A549 (cell line): Measurements from ENCODE around the gene TPST1. TPM values are rescaled to one million over a fixed set of nuclear protein-coding genes. Genes with fewer than 3 reads are reported as not detected.

ENCODE experiments used
- ATAC-seq, 2 experiments: fragments of 200-7000 bp in 1 of 2; fragments of >200 bp in 1 of 2; cut with Nextera tagmentation in 1 of 2; cut with Tn5 transposase in 1 of 2; 3 replicates each; pipeline versions ENCODE4 v1.8.0 to v1.9.1; 2018 to 2020; ENCODE audit warnings: mild to moderate bottlenecking in 1 of 2, moderate library complexity in 1 of 2
- CTCF ChIA-PET: fragments of 300-600 bp; sonication (Branson Sonifier 250); formaldehyde crosslinking; extraction: SDS; loops from one replicate; lab custom pipeline; 2021; ENCODE audit warnings: antibody characterized with exemption, inconsistent platforms; lab: Yijun Ruan, JAX
- POLR2A ChIA-PET: fragments of 350-600 bp; formaldehyde crosslinking; extraction: SDS; loops from one replicate; lab custom pipeline; 2021; ENCODE audit warnings: antibody characterized with exemption, inconsistent platforms; lab: Yijun Ruan, JAX
- DNase-seq, 2 experiments: peaks; one replicate each; pipeline versions ENCODE4 v3.0.0 to v3.0.0-alpha.2; 2011 to 2016; ENCODE audit warnings: low read depth in 1 of 2, low spot score in 1 of 2
- FAIRE-seq: peaks from 2 replicates; lab custom pipeline; 2011; peaks lifted over from hg19 to GRCh38; lab: Jason Lieb, UNC
- H3K27ac ChIP-seq, 2 experiments: fragments of >200 bp; sonication (Bioruptor Twin); formaldehyde crosslinking; 3 replicates each; pipeline ENCODE4 v1.5.1; 2016 to 2017
- H3K4me1 ChIP-seq: fragments of >200 bp; sonication (Bioruptor Twin); formaldehyde crosslinking; 3 replicates; pipeline ENCODE4 v1.6.1; 2016
- H3K4me2 ChIP-seq: fragments of >200 bp; sonication (Bioruptor Twin); formaldehyde crosslinking; 3 replicates; pipeline ENCODE4 v1.6.1; 2016
- H3K4me3 ChIP-seq: fragments of >200 bp; sonication (Bioruptor Twin); formaldehyde crosslinking; 3 replicates; pipeline ENCODE4 v1.5.1; 2016
- H3K9me3 ChIP-seq: fragments of >200 bp; sonication (Bioruptor Twin); formaldehyde crosslinking; 3 replicates; pipeline ENCODE4 v1.6.1; 2016
- CTCF ChIP-seq: fragments of >200 bp; sonication (Bioruptor Twin); formaldehyde crosslinking; IDR thresholded peaks from 3 replicates; pipeline ENCODE4 v1.5.1; 2016
- EHF ChIP-seq: fragments of 250-450 bp; sonication (Bioruptor Pico); IDR thresholded peaks from 2 replicates; pipeline ENCODE4 v1.5.0; 2020; ENCODE audit warnings: mild to moderate bottlenecking
- ELK1 ChIP-seq: fragments of 150-350 bp; IDR thresholded peaks from 2 replicates; pipeline ENCODE4 v1.6.1; 2014; ENCODE audit warnings: low read depth, mild to moderate bottlenecking, low read length
- FOSL2 ChIP-seq, 2 experiments: fragments of 450-650 bp in 1 of 2; fragments of >200 bp in 1 of 2; sonication (Bioruptor Twin) in 1 of 2; formaldehyde crosslinking; IDR thresholded peaks; 2 replicates each; pipeline versions ENCODE4 v1.5.0 to v1.6.1; 2016 to 2020; ENCODE audit warnings: mild to moderate bottlenecking in 1 of 2, moderate library complexity in 1 of 2
- HEYL ChIP-seq: fragments of 250-450 bp; sonication (Bioruptor Pico); IDR thresholded peaks from 2 replicates; pipeline ENCODE4 v1.8.0; 2021; ENCODE audit warnings: mild to moderate bottlenecking, moderate library complexity
- HOXB5 ChIP-seq: fragments of 250-450 bp; sonication (Bioruptor Pico); IDR thresholded peaks from 2 replicates; pipeline ENCODE4 v1.5.0; 2020; ENCODE audit warnings: mild to moderate bottlenecking, moderate library complexity
- JUNB ChIP-seq: fragments of >200 bp; sonication (Bioruptor Twin); formaldehyde crosslinking; IDR thresholded peaks from 2 replicates; pipeline ENCODE4 v1.6.1; 2016
- MAZ ChIP-seq: fragments of 150-350 bp; IDR thresholded peaks from 2 replicates; pipeline ENCODE4 v1.6.1; 2014; ENCODE audit warnings: antibody characterized with exemption, low read depth, low read length, borderline replicate concordance
- PBX3 ChIP-seq: IDR thresholded peaks from 2 replicates; pipeline ENCODE4 v1.6.1; 2012
- POLR2AphosphoS2 ChIP-seq: conservative IDR thresholded peaks from 2 replicates; pipeline ENCODE4 v1.6.1; 2012; ENCODE audit warnings: low read length, improper control_type of control experiment, inconsistent platforms
- RARB ChIP-seq: fragments of 250-450 bp; sonication (Bioruptor Pico); IDR thresholded peaks from 2 replicates; pipeline ENCODE4 v1.8.0; 2021; ENCODE audit warnings: mild to moderate bottlenecking, moderate library complexity
- TP53 ChIP-seq: fragments of 250-450 bp; sonication (Bioruptor Pico); IDR thresholded peaks from 2 replicates; pipeline ENCODE4 v1.5.0; 2021; ENCODE audit warnings: mild to moderate bottlenecking, moderate library complexity
- USF2 ChIP-seq: fragments of 450-650 bp; IDR thresholded peaks from 2 replicates; pipeline ENCODE4 v1.6.1; 2014; ENCODE audit warnings: antibody characterized with exemption
- ZSCAN20 ChIP-seq: fragments of 250-450 bp; sonication (Bioruptor Pico); IDR thresholded peaks from 2 replicates; pipeline ENCODE4 v1.8.0; 2022; ENCODE audit warnings: mild to moderate bottlenecking, moderate library complexity
- WGBS: methylation state at CpG from one replicate; pipeline ENCODE4 v1.1.6; 2017; ENCODE audit errors: missing lambda C conversion rate; 5-methylcytosine and 5-hydroxymethylcytosine counted together
- polyA plus RNA-seq, 4 experiments: library from polyadenylated mRNA; depleted of rRNA in 3 of 4; stranded (reverse); fragments of >200 nt; fragmentation: RNase III in 1 of 4; extraction: RNeasy Plus Mini Kit Qiagen cat#74134 plus additional on column Dnase treatment in 1 of 4; gene quantifications; 2 replicates in 3 of 4; 3 replicates in 1 of 4; pipeline ENCODE4 v1.2.3, GENCODE V29; 2011 to 2017

The TPST1 gene
- polyA plus RNA-seq, 2 of the 4 experiments (the other 2 are of a cell fraction) = 14.6 to 20.4 TPM

- no peak for TF ChIP-seq CTCF
These were observed 92.4 kb downstream of the TPST1 start (continued) for GRCh38 chr7:66297579-66297978.

GRCh38 chr7:66301249-66301648 lies 96.1 kb downstream of the TPST1 start:
- DNase-seq (no peak), ATAC-seq (no peak), FAIRE-seq (no peak)
- POLR2A ChIA-PET = no interaction called here
- CTCF ChIA-PET = no interaction called here
- 54% methylated on average over 2 of the region's 2 CpGs for WGBS
- H3K9me3 ChIP-seq = peaks cover 24% of the 10 kb centered on the region
- H3K4me2 ChIP-seq = no peak overlapping the region
- H3K4me1 ChIP-seq = no peaks in the 10 kb centered on the region
- no peak overlapping the region for H3K4me3 ChIP-seq
- no peak for TF ChIP-seq POLR2AphosphoS2
- H3K27ac ChIP-seq = no peak overlapping the region

- Histone ChIP-seq H3K9me3 (peaks cover 23% of the 10 kb centered on the region), H3K4me1 (no peaks in the 10 kb centered on the region), H3K4me2 (no peak overlapping the region), H3K27ac (no peak overlapping the region), H3K4me3 (no peak overlapping the region)
- FAIRE-seq (no peak), DNase-seq (no peak), ATAC-seq (no peak)
- TF ChIP-seq HOXB5 (CRISPR knock-in tag) (no peak), ZSCAN20 (no peak), TP53 (no peak), RARB (CRISPR knock-in tag) (no peak), JUNB (no peak), PBX3 (no peak), USF2 (no peak)
- 74% methylated on average over 3 of the region's 3 CpGs for WGBS
- ChIA-PET POLR2A (no interaction called here), CTCF (interaction anchor here (1.4 kb wide), 1 partner anchor 15 kb away, joined by 5 read pairs; no protein-coding TSS in a partner anchor)
These were observed 96.6 kb downstream of the TPST1 start for GRCh38 chr7:66301737-66302136.

- no peak for ATAC-seq
- H3K4me1 ChIP-seq = peaks cover 9% of the 10 kb centered on the region
- ChIA-PET POLR2A (no interaction called here), CTCF (interaction anchor here (0.6 kb wide), 1 partner anchor 60 kb away, joined by 3 read pairs; no protein-coding TSS in a partner anchor)
- H3K27ac ChIP-seq = no peak overlapping the region
- no peak overlapping the region for H3K4me3 ChIP-seq
- peaks cover 10% of the 10 kb centered on the region; the same call in 1 of the 3 replicates for H3K9me3 ChIP-seq
- no peak for TF ChIP-seq MAZ
- TF ChIP-seq HEYL = no peak
- no peak for TF ChIP-seq EHF (CRISPR knock-in tag)
- TF ChIP-seq ELK1 = no peak
- no peak for TF ChIP-seq JUNB
- no peak for TF ChIP-seq FOSL2 (IDR thresholded peaks at IDR 0.05)
- no peak for TF ChIP-seq FOSL2 (CRISPR knock-in tag; IDR thresholded peaks at IDR 0.05)
- no peak for DNase-seq
- H3K4me2 ChIP-seq = no peak overlapping the region
- WGBS = 81% methylated on average over 8 of the region's 8 CpGs
- FAIRE-seq = no peak
These were observed 98.5 kb downstream of the TPST1 start for GRCh38 chr7:66303454-66304155.
